HG03520 (cell line): Measurements from ENCODE around the gene KCNAB1.

Experiments
- ATAC-seq: cut with Tn5 transposase; IDR thresholded peaks from one replicate; pipeline ENCODE4 v1.9.1; 2021; ENCODE audit warnings: mild to moderate bottlenecking, moderate library complexity; ENCODE audit not compliant: unreplicated experiment

KCNAB1 gene

DNA sequence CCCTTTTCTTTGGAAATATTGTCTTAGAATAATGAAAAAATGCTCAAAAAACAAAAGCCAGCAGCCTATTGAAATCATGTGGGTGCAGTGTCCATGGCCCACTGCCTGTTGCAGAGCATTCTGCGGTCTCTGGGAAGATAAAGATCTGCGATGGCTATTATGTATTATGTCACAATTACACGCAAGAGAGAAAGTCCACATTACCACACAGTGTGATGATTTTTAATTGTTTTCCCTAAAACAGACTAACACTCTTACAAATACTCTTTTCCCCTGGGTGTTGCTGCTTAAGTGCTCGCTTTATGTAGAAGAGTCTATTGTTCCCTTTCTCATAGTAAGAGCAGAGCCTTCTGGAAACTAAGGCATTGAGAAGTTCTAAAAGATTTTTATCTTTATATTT is 402.3 kb downstream of the KCNAB1 start:
- no peak for ATAC-seq

DNA sequence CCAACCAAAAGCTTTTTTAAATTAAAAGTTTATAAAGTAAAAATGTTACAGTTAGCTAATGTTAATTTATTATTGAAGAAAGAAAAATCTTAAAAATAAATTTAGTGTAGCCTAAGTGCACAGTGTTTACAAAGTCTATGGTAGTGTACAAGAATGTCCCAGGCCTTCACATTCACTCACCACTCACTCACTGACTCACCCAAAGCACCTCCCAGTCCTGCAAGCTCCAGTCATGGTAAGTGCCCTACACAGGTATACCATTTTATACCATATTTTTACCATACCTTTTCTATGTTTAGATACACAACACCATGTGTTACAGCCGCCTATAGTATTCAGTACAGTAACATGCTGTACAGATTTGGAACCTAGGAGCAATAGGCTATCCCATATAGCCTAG is 405.4 kb downstream of the KCNAB1 start:
- no peak for ATAC-seq

DNA sequence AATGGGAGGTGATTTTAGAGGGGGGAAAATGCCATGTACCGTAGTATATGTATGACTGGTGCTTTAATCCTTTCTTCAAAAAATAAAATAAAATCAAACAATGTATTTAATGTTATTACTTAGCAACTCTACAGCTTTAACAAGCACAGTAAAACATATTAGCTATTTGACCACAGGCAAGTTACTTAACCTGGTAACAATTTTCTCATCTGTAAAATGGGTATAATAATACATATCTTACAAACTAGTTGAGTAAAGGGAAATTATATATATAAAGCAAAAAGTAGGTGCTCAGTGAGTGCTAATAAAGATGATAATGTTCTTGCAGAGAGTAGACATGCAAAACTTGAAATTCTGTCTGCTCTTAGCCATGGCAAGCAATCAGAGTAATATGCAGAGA is 406.7 kb downstream of the KCNAB1 start:
- no peak for ATAC-seq

DNA sequence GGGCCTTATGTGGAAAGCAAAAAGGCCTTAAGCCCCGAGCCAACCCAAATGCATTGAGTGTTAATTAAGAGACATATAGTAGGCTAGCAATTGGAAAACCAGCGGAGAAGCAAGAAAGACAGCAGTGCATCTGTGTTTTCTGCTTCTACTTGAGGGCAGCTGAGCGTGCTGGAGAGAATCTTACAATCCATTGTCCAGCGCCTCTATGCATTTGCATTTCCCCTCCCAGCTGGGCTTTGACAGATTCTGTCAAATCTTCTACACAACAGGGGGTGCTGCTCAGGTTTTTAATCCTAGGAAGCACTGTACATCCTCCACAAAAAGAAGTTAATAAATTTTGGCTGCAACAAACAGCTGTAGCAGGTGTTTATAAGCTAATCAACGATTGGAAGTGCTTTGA is 410.6 kb downstream of the KCNAB1 start:
- ATAC-seq = no peak

DNA sequence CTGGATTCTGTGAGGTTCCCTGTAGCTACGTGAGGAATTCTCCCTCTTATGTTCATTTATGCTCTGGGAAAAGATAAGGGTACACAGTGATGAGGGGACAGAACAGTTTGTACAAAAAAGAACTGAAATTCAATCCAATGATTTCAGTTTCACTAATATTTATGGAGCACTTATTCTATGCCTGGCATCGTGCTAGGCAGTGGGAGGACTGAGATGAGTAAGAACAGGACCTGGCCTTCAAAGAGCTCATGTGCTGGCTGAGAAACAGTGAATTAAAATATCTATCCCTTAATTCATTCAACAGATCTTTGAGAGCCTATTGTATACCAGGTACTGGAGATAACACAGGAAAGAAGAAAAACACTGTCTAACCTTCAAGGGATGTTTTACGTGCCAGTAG is 412.4 kb downstream of the KCNAB1 start:
- ATAC-seq = no peak

DNA sequence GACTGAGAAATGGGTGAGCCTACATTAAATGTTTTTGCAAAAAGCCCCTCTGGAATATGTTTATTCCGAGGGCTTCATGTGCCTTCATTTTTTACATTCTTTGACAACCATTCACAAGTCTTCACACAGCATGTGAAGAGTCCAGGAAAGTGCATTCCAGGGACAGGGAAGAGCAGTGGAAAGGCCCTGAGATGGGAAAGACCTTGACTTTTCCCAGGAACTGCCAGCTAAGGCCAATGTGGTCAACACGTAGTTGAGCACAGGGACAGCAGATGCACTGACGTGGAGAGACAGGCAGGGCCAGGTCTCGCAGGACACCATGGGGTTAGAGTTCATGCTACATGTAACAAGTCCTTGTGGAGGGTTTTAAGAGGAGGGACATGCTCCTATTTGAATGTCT is 412.8 kb downstream of the KCNAB1 start:
- ATAC-seq = no peak

DNA sequence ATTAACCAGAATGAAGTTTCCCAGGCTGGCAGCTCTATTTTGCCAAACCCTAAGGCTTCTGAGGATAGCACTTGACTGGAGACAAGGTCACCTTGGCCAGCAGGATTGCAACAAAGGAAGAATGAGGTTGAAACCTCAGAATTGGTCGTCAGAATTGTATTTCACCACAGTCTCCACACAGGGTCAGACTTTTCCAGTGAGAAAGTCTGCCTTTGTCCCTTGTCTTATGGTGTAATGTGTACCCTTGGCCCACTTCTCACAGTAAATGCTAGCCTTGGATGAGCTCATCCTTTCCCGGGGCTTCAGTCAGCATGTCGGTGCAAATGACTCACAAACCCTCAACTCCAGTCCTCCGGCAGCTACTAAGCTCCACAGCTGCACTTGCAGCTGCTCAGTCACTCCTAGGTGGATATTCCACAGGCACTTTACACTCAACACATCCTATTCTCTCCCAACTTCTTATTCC is 414.8 kb downstream of the KCNAB1 start:
- no peak for ATAC-seq

DNA sequence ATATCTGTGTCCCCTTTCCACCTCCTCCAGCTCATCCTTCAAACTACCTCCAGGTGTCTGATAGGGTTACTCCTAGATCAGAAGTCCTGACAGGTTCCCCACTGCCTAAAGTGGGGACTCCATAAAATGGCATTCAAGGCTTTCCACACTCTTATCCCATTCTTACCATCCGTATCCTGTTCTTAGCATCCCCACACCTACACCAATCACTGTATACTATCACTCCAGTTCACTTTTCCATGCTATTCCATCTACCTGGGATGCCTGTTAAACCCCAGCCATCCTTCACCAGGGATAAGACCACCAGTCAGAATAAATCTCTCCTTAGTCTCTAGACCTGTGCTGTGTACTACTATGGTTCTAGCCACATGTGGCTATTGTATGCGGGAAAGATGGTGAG is 415.4 kb downstream of the KCNAB1 start:
- ATAC-seq = no peak

DNA sequence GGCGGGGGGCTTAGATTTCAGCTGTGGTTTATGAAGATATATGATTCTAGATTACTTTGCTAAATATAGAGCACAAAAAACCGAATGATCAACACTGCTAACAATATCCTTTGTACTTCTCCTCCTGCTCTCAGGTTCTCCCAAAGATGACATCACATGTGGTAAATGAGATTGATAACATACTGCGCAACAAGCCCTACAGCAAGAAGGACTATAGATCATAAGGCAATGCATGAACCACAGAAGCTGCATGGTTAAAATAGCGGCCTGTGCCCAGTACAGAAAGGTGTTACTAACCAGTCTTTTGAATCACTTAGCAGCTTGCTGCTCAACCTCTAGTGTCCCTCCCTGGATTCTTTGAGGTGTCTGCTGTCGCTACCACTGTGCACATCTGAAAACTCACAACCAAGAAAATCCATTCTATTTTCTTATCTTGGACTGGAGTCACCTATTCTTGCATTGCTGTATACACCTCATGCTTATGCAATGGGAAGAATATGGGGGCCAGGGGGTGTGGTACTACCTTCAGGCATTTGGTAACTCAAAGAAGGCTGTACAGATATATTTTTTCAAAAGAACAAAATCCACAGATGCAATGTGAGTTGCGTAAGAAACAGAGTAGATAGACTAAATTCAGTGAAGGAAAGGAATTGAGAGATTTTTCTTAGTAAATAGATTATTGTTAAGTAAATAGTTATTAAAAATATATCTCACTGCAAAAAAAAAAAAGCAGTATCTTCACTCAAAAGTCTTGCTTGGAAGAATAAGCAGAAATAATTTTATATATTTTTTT is 416.3 kb downstream of the KCNAB1 start:
- no peak for ATAC-seq

DNA sequence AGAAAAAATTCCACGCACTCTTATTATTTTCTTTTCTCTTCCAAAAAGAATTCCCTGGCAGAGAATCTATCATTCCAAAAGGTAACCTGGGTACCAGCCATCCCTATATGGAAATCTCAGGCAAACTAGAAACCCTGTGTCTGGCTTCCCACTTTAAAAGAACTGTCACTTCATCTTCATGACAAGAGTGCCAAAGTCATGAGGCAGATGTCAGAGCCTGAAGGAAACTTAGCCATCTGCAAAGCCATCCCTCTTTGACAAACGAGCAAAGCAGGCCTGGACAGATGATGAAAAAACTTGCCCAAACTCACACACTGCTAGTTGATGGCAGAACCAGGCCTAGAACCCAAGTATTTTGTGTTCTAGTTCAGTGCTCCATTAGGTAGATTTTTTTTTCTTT is 418.7 kb downstream of the KCNAB1 start:
- ATAC-seq = no peak

DNA sequence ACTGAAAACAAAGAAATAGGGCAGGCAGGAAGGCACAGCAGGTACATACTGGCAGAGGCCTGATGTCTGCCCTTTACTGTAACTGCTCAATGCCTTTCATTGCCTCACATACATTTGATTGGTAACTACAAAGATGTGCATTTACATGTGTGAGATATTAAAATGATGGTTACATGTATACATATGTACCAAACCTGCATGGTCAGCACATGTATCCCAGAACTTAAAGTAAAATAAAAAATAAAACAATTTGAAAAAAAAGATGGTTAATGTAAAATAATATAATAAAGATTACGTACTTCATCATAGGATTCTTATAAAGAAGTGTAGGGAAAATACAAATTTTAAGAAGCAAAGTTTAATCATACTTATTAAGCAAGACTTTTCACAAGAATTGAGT is 419.4 kb downstream of the KCNAB1 start:
- ATAC-seq = no peak

DNA sequence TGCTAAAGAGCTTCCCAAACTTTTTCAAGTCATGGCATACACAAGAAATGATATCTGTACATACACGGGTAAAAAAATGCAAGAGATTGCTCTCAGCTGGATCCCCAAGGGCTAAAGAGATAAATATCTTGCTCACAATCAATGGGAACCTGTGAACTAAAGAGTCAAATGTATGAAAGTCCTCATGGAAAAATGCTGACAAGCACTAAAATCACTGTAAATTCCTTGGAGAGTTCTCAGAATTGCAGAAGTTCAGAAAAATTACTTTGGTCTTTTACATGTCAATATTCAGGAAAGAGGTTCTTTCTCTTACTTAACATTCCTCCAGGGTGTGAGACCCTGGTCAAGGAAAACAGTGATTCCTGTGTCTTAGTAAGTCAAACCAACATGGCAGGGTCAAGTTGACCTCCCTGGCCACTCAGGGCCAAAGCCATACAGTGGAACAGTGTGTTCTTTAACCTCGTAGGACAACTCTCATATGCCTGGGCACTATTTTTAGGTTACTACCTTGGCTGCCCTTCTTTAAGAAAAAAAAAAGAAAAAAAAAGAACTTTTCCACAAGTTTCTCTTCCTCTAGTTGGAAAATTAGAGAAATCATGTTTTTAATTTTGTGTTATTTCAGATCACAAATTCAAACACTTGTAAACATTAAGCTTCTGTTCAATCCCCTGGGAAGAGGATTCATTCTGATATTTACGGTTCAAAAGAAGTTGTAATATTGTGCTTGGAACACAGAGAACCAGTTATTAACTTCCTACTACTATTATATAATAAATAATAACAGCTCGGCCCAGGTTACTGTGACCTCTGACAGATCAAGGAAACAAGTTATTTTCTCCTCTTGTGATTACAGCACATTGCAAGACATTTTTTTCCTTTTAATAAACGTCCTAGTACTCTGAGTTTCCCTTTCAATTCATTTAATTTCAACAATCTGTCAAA is 422.0 kb downstream of the KCNAB1 start:
- no peak for ATAC-seq

DNA sequence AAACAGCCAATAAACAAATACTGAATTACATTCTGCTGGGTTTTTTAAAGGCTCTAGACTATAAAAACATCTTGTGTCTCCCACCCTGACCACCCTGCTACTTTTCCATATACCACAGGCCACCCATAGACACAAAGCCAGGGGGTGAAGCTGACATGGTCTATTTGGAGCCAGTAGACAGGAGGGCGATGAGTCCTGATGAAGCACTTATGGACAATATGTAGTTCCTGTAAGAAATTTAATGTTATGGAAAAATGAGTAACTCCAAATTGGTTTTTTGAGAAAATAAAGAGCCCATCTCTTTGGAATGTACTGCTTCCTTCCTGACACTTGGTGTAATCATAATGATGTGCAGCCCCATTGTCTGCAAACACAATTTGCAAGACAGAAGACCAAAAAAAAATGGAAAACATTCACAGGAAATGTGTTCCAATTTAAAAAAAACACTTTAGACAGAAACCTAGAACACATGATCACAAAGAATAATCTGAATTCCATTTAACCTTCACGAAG is 422.7 kb downstream of the KCNAB1 start:
- no peak for ATAC-seq

DNA sequence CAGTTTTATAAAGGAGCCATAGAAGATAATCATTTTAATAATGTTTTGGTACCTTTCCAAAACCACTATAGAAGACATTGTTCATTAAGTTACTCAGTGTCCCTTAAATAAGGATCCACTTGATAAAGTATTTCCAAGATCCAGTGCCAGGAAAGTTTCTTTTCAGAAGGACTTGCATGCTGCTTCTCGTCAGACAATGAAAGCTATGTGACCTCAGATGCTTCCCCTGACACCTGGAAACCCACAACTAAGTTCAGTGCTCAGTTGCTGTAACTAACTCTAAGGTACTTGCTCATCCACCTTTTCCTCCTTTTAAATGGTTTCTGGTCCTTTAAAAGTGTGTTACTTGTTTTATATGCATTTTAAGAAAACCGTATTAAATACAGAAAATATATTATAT is 427.3 kb downstream of the KCNAB1 start:
- ATAC-seq = no peak

DNA sequence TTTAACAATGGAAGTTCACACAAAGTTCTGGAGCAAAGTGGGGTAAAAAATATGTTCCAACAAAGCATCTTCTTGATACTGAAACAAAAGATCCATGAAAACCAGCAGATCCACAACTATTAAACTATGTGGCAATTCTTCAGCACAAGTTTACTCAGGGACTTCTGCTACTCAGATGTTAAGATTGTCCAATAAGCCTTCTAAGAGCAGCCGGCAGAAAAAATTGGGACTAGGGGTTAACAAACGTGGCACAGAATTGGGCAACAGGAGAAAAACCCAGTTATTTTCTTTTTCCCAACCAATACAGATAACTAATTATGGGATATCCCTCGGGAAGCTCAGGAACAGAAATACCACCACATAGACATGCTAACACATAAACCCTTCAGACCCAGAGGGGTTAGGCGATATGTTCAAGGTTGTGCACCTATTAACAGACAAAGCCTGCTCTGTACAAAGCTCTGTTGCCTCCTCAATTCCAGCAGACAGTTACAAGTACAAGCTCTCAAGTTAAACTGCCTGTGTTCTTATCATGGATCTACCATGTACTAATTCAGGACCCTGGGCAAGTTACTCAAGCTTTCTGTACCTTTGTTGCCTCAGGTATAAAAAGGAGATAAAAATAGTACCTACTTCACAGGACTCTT is 427.8 kb downstream of the KCNAB1 start:
- ATAC-seq = no peak

DNA sequence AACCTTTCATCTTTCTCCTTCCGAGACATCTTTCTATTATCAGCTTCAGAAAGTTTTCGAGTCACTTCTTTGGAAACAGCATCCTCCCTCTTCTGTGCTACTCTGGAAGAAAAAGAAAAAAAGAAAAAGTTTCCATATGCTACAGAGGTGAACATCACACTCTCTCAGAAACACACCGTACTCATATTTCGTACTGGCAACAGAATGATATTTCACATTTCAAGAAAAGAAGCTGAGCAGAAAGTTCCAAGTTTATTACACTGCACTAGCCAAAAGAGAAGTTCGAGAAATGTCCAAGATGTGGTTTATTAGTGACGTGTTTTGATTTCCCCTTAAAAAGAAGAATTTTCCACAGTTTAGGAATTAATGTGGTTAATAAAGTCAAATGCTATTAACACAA is 428.5 kb downstream of the KCNAB1 start:
- ATAC-seq = no peak

DNA sequence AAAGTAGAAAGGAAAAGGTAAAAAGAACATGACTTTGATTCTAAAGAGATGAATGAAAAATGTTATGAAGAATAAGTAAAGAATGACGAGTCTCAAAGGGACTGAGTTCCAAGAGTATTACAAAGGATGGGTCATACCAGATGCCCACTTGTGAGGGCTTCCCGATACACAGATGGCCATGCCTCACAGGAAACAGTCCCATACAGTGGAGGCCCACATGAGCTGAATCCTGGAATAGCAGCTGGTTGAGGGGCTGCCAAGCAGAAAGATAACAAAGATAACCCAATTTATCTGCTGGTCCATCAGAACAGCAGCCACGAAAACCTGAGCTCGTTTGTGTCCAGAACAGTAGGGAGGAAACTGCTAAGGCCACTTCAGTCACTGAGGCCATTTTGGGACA is 430.9 kb downstream of the KCNAB1 start:
- ATAC-seq = no peak

DNA sequence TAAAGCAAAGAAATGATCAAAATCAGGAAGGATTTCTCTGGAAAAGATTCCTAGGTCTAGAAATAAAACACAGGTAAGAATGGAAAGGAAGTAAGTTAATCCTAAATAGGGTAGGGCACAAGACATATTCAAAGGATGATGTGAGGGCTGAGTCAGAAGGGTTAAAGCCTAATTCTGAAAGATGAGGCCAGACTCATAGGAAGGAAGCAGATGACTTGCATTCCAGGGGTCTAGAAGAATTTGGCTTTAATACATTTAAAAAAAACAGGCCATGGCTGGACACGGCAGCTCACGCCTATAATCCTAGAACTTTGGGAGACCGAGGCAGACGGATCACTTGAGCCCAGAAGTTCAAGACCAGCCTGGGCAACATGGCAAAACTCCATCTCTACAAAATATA is 431.4 kb downstream of the KCNAB1 start:
- no peak for ATAC-seq

DNA sequence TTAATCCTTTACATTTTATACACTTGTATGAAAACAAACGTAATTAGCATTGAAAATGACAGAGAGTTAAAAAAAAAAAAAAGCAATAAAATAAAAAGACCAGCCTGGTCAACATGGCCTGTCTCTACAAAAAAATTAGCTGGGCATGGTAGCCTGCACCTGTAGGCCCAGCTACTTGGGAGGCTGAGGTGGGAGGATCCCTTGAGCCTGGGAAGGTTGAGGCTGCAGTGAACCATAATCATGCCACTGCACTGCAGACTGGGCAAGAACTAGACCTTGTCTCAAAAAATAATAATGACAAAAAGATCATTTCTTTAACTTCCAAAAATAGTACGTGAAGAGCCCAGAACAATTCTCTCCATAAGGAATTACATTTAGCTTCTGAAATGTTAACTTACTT is 432.6 kb downstream of the KCNAB1 start:
- no peak for ATAC-seq

DNA sequence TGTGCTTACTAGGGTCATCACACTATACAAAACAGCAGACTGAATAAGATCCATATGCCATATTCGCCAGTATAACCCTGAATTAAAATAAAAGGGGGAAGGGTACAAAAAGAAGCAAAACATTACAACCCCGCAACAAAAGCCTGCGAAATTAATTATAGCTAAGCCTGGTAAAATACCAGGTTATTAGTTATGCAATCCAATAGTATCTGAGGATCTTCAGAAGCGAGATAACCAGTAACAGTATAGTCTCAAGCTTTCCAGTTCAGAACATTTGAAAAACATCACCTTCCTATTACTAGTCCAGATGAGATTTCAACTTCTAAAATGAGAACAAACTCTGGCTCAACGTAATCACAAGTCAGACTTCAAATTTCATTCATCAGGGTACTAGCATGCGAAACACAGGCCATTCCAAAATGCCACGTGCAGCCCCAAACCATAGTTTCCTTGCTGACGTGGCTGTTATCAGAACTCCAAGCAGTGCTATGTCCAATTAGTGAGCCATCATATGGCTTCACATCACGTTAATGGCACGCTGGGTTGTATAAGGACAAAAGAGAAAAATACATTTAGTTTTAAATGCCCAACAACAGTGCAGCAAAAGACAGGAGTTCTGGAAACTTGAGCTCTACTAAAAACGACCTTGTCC is 433.5 kb downstream of the KCNAB1 start:
- ATAC-seq = no peak

DNA sequence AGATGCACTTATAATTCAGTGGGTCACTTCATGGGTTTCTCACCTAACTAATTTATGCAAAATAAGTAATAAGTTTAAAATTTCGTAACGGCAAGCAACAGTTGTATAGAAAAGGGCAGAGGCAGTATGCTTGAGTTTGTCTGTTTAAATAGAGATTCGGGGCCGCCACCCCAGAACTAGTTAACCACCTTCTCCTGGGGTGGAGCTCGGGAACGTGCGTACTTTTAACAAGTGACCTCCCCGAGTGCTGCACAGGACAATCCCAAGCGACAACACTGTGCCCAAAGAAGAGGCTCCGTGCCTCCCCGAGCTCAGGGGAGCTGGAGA is 434.1 kb downstream of the KCNAB1 start:
- ATAC-seq = no peak
